GM13977 (cell line): ENCODE results near the gene SPECC1.

ENCODE experiments used
- DNase-seq: peaks from one replicate; pipeline ENCODE4 v3.0.0; 2012; ENCODE audit warnings: low spot score
- in situ Hi-C: fragments of 300-500 bp; cut with MboI; formaldehyde crosslinking; loops from one replicate; pipeline ENCODE4 v1.12.0; 2022; ENCODE audit warnings: low sequenced_read_pairs, low pct_unique_long_range_greater_than_20kb, mixed read lengths, inconsistent platforms; ENCODE audit not compliant: unreplicated experiment
- TF ChIP-seq, protein P1 (sequence below): IDR thresholded peaks from 2 replicates; pipeline ENCODE4 v1.5.1; 2012; ENCODE audit warnings: mild to moderate bottlenecking, control low read depth; ENCODE audit not compliant: insufficient read depth; ENCODE audit errors: extremely low read depth, missing control alignments

The SPECC1 gene

DNA sequence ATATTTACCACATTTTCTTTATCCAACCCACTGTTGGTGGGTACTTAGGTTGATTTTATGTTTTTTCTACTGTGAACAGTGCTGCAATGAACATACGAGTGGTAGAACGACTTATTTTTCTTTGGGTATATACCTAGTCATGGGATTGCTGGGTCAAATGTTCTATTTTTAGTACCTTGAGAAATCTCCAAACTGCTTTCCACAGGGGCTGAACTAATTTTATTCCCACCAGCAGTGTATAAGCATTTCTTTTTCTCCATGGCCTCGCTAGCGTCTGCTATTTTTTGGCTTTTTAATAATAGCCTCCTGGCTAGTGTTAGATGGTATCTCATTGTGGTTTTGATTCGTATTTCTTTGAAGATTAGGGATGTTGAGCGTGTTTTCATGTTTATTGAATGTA lies 255.8 kb downstream of the SPECC1 start:
- in situ Hi-C loops: no loop called here
- DNase-seq: no peak
- TF ChIP-seq, protein P1, sequence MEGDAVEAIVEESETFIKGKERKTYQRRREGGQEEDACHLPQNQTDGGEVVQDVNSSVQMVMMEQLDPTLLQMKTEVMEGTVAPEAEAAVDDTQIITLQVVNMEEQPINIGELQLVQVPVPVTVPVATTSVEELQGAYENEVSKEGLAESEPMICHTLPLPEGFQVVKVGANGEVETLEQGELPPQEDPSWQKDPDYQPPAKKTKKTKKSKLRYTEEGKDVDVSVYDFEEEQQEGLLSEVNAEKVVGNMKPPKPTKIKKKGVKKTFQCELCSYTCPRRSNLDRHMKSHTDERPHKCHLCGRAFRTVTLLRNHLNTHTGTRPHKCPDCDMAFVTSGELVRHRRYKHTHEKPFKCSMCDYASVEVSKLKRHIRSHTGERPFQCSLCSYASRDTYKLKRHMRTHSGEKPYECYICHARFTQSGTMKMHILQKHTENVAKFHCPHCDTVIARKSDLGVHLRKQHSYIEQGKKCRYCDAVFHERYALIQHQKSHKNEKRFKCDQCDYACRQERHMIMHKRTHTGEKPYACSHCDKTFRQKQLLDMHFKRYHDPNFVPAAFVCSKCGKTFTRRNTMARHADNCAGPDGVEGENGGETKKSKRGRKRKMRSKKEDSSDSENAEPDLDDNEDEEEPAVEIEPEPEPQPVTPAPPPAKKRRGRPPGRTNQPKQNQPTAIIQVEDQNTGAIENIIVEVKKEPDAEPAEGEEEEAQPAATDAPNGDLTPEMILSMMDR: no peak

DNA sequence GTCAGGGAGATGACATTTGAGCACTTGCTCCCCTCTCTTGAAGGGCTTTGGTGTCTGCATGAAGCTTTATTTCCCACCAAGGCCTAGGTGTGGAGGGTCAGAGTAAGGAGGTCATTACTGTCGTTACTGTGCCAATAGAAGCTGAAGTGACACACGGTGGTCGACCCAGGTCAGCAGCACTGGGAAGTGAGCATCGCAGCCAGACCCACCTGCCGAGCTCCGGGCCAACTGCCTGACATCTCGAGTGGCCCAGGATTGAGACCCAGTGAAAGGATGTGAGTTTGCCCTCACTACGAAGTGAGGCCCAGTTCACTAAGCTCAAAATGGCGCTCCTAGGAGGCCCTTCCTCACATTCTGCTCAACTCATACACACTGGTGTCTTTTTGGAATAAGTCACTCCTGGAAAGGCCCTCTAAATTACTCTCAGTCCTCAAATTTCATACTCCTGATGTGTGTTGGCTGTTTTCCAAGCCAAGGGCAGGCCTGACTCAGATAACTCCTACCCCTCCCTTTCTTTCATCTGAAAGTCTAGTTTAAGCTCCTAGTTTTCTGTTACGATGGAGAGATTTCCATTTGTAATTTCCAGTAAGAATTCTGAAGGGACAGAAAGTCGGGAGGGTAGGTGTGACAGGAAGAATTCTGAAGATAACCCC lies 257.8 kb downstream of the SPECC1 start:
- in situ Hi-C loops: no loop called here
- no peak for DNase-seq
- TF ChIP-seq, protein P1: no peak

DNA sequence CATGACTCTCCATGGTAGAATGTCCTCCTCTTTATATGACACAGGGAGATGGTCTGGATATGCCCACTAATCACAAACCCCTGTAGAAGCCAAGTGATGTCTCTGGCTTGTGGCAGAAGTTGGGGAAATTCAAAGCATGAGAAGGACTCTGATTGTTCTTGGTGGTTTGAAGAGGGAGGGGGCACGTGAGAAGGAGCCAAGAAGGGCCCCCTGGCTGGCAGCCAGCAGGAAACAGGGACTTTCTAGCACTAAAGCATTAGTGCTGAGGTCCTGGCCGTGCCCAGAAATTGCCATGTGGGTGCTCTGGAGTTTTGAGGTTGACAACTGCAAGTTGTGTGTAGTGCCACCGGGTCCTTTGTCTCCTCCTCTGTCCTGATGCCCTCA lies 258.3 kb downstream of the SPECC1 start:
- DNase-seq: no peak
- TF ChIP-seq, protein P1: no peak
- in situ Hi-C loops: no loop called here

DNA sequence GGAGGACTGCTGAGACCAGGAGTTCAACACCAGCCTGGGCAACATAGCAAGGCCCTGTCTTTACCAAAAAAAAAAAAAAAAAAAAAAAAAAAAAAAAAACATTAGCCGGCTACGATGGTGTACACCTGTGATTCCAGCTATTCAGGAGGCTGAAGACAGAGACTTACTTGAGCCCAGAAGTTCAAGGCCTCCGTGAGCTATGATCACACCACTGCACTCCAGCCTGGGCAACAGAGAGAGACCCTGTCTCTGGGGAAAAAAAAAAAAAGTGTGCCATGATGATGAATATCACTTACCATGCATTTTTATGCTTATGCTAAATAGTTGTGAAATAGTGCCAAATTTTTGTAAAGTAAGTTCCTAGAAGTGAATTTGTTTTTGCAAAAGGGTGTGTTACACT lies 261.2 kb downstream of the SPECC1 start:
- DNase-seq: no peak
- in situ Hi-C loops: no loop called here
- TF ChIP-seq, protein P1: no peak

DNA sequence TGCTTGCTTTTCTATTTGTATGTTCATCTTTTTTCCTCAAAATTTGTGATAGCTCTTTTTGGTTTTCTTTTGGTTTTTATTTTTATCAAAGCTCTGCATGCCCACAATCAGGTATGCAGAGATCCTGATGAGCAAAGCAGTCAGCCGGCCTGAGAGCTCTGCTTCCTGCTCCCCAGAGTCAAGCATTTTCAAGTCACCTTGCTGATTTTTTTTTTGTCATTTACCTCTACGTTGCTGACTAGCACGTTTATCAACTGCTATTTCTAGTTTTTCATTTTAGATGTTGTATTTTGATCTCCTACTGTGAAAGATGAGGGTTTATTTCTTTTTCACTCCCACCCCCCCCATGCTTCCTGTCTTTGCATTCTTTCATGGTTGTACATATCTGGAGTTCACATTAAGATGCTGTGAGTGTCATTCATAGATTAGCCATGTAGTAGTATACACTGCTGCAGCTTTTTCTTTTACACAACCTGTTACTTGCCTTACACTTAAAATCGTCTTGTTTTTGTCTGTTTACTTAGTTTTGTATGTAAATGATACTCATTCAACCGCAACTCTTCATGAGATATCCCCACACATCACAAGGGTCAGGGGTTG lies 262.0 kb downstream of the SPECC1 start:
- in situ Hi-C loops: no loop called here
- TF ChIP-seq, protein P1: no peak
- no peak for DNase-seq

DNA sequence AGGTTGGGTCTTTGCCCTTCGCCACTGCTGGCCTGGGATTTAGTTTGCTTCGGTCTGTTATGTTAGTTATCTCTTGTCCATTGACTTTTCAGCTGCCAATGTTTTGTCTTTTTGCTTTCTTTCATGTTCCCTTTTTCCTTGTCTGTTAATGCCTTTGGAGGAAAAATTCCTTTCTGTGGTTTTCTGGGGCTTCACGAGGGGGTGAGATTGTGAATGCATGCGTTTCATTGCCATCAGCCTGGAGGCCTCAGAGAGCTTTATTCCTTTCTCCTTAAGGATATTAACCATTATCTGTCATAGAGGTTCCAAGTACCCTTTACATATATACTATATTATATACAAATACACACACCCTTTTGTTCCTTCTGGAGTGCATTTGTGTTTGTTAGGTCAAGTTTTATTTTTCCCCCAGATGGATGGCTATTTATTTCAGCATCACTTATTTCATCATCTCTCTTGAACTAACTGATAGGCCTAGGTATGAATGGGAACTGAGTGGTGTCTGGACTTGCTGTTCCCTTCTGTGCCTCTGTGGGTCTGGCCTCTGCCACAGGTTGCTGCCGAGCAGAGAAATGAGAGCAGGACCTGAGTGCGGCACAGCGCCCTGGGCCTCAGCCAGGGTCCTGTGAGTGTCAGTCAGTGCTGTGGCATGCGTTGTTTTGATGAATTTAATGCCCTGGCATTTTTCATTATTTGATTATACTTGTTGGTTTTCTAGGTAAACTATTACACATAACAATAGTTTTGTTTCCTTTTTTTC lies 264.8 kb downstream of the SPECC1 start:
- in situ Hi-C loops: no loop called here
- TF ChIP-seq, protein P1: no peak
- no peak for DNase-seq
